GM23338 (cell line): ENCODE data around the gene ACADS.

Source experiments
- CREB1 ChIP-seq: fragments of 250-450 bp; sonication (Bioruptor Pico); IDR thresholded peaks from 2 replicates; pipeline ENCODE4 v1.5.0; 2020; ENCODE audit warnings: low read depth, mild to moderate bottlenecking, moderate library complexity
- EZH2 ChIP-seq: fragments of 200-600 bp; sonication (generic); IDR thresholded peaks from one replicate; pipeline ENCODE4 v1.8.0; 2017; ENCODE audit warnings: antibody characterized with exemption, mild to moderate bottlenecking, low read depth; ENCODE audit not compliant: unreplicated experiment
- EZH2phosphoT487 ChIP-seq: fragments of 200-600 bp; sonication (generic); IDR thresholded peaks from one replicate; pipeline ENCODE4 v1.8.1; 2018; ENCODE audit warnings: antibody characterized with exemption; ENCODE audit not compliant: unreplicated experiment
- JUNB ChIP-seq: IDR thresholded peaks from one replicate; pipeline ENCODE4 v1.6.1; 2016; ENCODE audit warnings: antibody characterized with exemption; ENCODE audit not compliant: unreplicated experiment
- NANOG ChIP-seq: IDR thresholded peaks from 2 replicates; pipeline ENCODE4 v1.6.1; 2016; ENCODE audit warnings: antibody characterized with exemption, borderline replicate concordance
- POLR2AphosphoS5 ChIP-seq: IDR thresholded peaks from 2 replicates; pipeline ENCODE4 v1.6.1; 2016; ENCODE audit warnings: antibody characterized with exemption, low read depth
- STAT1 ChIP-seq: IDR thresholded peaks from one replicate; pipeline ENCODE4 v1.6.1; 2016; ENCODE audit warnings: antibody characterized with exemption; ENCODE audit not compliant: unreplicated experiment
- ZNF114 ChIP-seq: fragments of 250-450 bp; sonication (Bioruptor Pico); IDR thresholded peaks from 2 replicates; pipeline ENCODE4 v1.5.0; 2020; ENCODE audit warnings: mild to moderate bottlenecking, moderate library complexity
- ZNF331 ChIP-seq: fragments of 250-450 bp; sonication (Bioruptor Pico); IDR thresholded peaks from 2 replicates; pipeline ENCODE4 v1.5.0; 2020; ENCODE audit warnings: low read depth, mild to moderate bottlenecking, moderate library complexity
- TF ChIP-seq, protein P1 (sequence below), 2 experiments: fragments of 200-600 bp in 1 of 2; sonication (generic) in 1 of 2; conservative IDR thresholded peaks; 2 replicates each; pipeline versions ENCODE4 v1.5.1 to v1.6.1; 2016 to 2017; ENCODE audit warnings: antibody characterized with exemption in 2 of 2, low read depth in 2 of 2, mild to moderate bottlenecking in 2 of 2, moderate library complexity in 1 of 2
- TF ChIP-seq, protein P2 (sequence below): IDR thresholded peaks from one replicate; pipeline ENCODE4 v1.6.1; 2018; ENCODE audit warnings: antibody characterized with exemption; ENCODE audit not compliant: unreplicated experiment
- TF ChIP-seq, protein P3 (sequence below): IDR thresholded peaks from 2 replicates; pipeline ENCODE4 v1.6.1; 2016; ENCODE audit warnings: antibody characterized with exemption
- TF ChIP-seq, protein P4 (sequence below): fragments of 250-450 bp; sonication (Bioruptor Pico); IDR thresholded peaks from 2 replicates; pipeline ENCODE4 v1.5.0; 2020; ENCODE audit warnings: mild to moderate bottlenecking, moderate library complexity

DNA sequence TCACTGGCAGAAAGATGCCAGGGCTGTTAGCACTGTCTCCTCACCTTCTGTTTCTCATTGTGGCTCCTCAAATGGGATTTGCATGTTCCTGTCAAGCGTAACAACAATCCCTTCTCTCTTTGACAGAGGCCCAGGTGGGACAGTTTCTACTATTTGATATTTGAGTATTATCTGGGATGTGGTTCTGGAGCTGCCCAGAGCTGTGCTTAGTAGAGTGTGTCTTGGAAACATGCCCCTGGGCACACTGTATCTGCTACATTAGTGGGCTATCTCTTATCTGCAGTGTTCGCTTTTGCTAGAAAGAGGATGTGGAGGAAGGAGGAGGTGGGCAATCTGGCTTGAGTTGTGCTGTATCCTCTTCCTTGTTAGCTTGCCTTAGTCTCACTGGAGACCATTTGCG, 3.8 kb upstream of the ACADS start:
- TF ChIP-seq POLR2AphosphoS5 (no peak), EZH2phosphoT487 (no peak), EZH2 (no peak), JUNB (no peak), CREB1 (no peak), STAT1 (no peak), NANOG (no peak), ZNF114 (no peak), ZNF331 (CRISPR knock-in tag) (no peak)
- TF ChIP-seq, protein P1, sequence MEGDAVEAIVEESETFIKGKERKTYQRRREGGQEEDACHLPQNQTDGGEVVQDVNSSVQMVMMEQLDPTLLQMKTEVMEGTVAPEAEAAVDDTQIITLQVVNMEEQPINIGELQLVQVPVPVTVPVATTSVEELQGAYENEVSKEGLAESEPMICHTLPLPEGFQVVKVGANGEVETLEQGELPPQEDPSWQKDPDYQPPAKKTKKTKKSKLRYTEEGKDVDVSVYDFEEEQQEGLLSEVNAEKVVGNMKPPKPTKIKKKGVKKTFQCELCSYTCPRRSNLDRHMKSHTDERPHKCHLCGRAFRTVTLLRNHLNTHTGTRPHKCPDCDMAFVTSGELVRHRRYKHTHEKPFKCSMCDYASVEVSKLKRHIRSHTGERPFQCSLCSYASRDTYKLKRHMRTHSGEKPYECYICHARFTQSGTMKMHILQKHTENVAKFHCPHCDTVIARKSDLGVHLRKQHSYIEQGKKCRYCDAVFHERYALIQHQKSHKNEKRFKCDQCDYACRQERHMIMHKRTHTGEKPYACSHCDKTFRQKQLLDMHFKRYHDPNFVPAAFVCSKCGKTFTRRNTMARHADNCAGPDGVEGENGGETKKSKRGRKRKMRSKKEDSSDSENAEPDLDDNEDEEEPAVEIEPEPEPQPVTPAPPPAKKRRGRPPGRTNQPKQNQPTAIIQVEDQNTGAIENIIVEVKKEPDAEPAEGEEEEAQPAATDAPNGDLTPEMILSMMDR (conservative IDR thresholded peaks at IDR 0.05; ENCODE audit: low read depth in 2 of 2): no peak
- TF ChIP-seq, protein P2, sequence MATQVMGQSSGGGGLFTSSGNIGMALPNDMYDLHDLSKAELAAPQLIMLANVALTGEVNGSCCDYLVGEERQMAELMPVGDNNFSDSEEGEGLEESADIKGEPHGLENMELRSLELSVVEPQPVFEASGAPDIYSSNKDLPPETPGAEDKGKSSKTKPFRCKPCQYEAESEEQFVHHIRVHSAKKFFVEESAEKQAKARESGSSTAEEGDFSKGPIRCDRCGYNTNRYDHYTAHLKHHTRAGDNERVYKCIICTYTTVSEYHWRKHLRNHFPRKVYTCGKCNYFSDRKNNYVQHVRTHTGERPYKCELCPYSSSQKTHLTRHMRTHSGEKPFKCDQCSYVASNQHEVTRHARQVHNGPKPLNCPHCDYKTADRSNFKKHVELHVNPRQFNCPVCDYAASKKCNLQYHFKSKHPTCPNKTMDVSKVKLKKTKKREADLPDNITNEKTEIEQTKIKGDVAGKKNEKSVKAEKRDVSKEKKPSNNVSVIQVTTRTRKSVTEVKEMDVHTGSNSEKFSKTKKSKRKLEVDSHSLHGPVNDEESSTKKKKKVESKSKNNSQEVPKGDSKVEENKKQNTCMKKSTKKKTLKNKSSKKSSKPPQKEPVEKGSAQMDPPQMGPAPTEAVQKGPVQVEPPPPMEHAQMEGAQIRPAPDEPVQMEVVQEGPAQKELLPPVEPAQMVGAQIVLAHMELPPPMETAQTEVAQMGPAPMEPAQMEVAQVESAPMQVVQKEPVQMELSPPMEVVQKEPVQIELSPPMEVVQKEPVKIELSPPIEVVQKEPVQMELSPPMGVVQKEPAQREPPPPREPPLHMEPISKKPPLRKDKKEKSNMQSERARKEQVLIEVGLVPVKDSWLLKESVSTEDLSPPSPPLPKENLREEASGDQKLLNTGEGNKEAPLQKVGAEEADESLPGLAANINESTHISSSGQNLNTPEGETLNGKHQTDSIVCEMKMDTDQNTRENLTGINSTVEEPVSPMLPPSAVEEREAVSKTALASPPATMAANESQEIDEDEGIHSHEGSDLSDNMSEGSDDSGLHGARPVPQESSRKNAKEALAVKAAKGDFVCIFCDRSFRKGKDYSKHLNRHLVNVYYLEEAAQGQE: no peak
- TF ChIP-seq, protein P3, sequence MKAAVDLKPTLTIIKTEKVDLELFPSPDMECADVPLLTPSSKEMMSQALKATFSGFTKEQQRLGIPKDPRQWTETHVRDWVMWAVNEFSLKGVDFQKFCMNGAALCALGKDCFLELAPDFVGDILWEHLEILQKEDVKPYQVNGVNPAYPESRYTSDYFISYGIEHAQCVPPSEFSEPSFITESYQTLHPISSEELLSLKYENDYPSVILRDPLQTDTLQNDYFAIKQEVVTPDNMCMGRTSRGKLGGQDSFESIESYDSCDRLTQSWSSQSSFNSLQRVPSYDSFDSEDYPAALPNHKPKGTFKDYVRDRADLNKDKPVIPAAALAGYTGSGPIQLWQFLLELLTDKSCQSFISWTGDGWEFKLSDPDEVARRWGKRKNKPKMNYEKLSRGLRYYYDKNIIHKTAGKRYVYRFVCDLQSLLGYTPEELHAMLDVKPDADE: no peak
- TF ChIP-seq, protein P4, sequence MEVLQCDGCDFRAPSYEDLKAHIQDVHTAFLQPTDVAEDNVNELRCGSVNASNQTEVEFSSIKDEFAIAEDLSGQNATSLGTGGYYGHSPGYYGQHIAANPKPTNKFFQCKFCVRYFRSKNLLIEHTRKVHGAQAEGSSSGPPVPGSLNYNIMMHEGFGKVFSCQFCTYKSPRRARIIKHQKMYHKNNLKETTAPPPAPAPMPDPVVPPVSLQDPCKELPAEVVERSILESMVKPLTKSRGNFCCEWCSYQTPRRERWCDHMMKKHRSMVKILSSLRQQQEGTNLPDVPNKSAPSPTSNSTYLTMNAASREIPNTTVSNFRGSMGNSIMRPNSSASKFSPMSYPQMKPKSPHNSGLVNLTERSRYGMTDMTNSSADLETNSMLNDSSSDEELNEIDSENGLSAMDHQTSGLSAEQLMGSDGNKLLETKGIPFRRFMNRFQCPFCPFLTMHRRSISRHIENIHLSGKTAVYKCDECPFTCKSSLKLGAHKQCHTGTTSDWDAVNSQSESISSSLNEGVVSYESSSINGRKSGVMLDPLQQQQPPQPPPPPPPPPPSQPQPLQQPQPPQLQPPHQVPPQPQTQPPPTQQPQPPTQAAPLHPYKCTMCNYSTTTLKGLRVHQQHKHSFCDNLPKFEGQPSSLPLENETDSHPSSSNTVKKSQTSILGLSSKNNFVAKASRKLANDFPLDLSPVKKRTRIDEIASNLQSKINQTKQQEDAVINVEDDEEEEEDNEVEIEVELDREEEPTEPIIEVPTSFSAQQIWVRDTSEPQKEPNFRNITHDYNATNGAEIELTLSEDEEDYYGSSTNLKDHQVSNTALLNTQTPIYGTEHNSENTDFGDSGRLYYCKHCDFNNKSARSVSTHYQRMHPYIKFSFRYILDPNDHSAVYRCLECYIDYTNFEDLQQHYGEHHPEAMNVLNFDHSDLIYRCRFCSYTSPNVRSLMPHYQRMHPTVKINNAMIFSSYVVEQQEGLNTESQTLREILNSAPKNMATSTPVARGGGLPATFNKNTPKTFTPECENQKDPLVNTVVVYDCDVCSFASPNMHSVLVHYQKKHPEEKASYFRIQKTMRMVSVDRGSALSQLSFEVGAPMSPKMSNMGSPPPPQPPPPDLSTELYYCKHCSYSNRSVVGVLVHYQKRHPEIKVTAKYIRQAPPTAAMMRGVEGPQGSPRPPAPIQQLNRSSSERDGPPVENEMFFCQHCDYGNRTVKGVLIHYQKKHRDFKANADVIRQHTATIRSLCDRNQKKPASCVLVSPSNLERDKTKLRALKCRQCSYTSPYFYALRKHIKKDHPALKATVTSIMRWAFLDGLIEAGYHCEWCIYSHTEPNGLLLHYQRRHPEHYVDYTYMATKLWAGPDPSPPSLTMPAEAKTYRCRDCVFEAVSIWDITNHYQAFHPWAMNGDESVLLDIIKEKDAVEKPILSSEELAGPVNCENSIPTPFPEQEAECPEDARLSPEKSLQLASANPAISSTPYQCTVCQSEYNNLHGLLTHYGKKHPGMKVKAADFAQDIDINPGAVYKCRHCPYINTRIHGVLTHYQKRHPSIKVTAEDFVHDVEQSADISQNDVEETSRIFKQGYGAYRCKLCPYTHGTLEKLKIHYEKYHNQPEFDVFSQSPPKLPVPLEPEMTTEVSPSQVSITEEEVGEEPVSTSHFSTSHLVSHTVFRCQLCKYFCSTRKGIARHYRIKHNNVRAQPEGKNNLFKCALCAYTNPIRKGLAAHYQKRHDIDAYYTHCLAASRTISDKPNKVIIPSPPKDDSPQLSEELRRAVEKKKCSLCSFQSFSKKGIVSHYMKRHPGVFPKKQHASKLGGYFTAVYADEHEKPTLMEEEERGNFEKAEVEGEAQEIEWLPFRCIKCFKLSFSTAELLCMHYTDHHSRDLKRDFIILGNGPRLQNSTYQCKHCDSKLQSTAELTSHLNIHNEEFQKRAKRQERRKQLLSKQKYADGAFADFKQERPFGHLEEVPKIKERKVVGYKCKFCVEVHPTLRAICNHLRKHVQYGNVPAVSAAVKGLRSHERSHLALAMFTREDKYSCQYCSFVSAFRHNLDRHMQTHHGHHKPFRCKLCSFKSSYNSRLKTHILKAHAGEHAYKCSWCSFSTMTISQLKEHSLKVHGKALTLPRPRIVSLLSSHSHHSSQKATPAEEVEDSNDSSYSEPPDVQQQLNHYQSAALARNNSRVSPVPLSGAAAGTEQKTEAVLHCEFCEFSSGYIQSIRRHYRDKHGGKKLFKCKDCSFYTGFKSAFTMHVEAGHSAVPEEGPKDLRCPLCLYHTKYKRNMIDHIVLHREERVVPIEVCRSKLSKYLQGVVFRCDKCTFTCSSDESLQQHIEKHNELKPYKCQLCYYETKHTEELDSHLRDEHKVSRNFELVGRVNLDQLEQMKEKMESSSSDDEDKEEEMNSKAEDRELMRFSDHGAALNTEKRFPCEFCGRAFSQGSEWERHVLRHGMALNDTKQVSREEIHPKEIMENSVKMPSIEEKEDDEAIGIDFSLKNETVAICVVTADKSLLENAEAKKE (CRISPR knock-in tag): no peak
